ENCODE measurements around the gene PPM1L.

- TF ChIP-seq CTCF (IDR thresholded peaks at IDR 0.05) (no peak), POLR2A (IDR thresholded peaks at IDR 0.05) (no peak)
These were observed 37.8 kb downstream of the PPM1L start for GRCh38 chr3:160793722-160794252.
